CD4-positive, alpha-beta T cell treated with Interleukin-4 for 1 hour (primary cell): ENCODE measurements around the gene LY86.

Source experiments
- DNase-seq, 2 donors: peaks; one replicate each; pipeline ENCODE4 v3.0.0-alpha.2; 2020 to 2022

Gene LY86

DNA sequence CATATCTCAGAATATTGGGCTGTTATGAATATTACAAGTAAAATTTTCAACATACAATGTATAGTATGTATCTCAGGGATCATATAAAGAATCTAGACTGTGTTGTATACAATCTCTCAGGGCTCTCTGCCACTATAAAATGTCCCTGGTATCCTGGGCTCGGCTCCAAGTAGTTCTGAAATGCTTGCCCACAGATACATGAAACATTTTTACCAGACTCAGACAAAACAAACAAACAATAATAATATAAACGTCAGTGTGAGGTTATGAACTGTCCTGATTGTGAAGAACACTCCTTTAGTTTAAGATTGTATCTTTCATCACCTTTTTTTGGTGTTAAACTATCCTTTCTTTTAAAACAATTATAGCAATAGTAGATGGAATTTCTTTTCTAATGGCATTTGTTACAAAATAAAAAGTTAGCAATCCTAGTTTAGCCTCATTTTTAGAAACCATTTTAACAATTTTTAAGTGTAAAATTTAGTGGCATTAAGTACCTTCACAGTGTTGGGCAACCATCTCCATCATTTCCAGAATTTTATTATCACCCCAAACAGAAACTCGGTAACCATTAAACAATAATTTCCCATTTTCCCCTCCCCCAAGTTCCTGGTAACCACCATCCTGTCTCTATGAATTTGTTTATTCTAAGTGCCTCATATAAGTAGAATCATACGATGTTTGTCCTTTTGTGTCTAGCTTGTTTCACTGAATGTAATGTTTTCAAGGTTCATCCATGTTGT, 17.4 kb upstream of the LY86 start:
- DNase-seq: no peak

DNA sequence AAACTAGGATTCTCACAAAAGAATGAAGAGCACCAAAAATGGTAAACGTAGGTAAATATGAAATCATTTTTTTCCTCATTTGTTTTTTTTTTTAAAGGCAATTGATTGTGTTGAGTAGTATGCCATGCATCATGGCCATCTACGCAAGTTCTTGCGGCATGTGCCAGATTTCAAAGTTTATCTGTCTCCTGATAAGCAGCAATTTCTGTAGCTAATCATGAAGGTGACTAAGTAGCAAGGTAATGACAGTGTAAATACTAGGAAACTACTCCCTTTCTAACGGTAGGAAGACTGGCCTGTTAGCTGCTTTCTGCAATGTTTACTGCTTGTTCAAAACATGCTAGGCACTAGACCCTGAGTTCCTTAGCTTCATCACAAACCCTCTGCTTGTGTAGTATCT, 13.4 kb upstream of the LY86 start:
- no peak for DNase-seq

DNA sequence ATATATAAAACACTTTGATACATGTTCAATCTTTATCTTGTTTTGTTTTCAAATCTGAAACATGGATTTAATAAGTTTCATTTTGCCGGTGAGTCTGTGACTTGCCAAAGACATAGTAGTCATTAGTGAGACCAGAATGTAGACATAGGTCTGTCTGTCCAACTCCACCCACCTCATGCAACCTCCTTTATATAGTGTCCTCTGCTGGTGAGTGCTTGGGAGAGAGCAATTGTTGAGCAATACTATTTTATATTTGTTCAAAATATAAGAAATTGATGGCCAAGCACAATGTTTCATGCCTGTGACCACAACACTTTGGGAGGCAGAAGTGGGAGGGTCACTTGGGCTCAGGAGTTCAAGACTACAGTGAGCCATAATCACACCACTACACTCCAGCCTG, 10.8 kb upstream of the LY86 start:
- no peak for DNase-seq

DNA sequence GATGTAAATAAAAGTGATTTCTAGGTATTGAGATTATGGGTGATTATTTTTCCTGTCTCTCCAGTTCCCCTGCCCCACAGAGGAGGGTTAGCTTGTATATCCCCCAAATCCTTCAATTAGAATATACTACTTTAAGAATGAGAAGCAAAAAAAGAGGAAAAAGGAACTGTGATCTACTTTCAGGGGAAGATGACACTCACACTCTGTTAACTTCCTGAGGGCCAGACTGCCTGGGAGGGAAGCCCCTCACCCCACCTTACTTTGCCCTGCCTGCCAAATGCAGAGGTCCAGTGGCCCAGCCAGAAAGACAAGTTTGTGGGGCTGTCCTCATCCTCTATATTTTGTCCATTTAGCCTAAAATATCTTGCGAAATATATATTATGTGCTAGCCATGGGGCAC, 9.2 kb upstream of the LY86 start:
- DNase-seq: no peak

DNA sequence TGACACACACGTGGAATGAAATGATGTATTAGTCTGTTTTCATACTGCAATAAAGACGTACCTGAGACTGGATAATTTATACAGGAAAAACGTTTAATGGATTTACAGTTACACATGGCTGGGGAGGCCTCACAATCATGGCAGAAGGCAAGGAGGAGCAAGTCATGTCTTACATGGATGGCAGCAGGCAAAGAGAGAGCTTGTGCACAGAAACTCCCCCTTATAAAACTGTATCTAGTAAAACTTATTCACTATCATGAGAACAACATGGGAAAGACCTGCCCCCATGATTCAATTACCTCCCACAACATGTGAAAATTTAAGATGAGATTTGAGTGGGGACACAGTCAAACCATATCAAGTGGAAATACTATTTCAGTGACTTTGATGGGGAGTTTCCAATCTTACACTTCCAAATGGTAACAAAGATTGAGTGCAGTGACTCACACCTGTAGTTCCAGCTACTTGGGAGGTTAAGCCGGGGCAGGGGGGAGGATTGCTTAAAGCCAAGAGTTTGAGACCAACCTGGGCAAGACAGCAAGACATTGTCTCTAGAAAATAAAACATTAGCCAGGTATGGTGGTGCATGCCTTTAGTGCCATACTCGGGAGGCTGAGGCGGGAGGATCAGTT, 8.2 kb upstream of the LY86 start:
- DNase-seq: no peak

DNA sequence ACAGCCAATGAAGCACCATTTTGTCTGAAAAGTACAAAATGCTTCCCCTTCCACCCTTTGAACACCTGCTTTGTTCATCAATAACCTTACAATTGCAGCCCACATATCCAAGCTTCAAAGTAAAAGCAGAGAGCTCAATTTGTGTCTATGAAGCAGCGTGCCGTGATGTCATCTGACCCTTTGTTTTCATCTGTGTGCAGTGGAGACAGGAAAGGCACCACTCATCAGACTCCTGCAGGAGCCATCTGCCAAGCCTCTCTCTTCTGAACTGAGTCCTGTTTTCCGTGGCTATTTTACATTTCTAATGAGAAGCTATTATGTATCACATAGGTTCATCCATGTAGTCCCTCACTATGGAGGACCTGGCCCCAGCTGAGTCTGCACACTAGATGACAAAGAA, 7.5 kb upstream of the LY86 start:
- no peak for DNase-seq

DNA sequence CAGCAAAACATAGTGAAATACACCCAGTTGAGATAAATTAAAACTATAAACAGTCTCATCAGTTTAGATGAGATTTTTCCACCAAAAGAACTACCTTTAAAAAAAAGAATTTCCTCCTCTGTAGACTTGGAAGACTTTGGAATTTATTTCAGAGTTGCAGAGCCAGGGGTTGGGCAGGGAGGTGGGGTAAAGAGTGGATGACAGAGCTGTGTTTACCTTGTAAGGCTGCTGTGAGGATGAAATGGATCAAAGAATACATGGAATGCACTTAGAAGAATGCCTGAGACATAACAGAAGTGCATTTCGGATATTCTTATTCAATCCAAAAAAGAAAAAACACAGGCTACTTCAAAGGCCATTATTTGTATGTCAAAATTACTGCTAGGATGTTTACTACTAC, 6.4 kb upstream of the LY86 start:
- DNase-seq: no peak

DNA sequence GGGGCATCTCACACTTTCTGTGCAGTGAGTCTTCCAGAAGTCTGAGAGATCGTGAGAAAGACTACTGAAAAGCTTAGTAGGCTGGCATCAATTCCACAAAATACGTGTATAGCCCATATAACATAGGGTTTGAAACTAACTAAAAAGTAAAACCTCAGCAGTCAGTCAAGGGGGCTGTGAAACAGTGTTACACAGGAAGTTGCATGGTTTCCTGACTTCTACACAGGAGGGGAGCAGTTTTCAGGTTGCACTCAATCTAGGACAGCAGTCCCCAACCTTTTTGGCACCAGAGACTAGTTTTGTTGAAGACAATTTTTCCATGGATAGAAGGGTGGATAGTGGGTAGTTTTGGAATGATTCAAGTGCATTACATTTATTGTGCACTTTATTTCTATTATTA, 4.7 kb upstream of the LY86 start:
- DNase-seq: peak in 1 of 2 donors; percentile 14

DNA sequence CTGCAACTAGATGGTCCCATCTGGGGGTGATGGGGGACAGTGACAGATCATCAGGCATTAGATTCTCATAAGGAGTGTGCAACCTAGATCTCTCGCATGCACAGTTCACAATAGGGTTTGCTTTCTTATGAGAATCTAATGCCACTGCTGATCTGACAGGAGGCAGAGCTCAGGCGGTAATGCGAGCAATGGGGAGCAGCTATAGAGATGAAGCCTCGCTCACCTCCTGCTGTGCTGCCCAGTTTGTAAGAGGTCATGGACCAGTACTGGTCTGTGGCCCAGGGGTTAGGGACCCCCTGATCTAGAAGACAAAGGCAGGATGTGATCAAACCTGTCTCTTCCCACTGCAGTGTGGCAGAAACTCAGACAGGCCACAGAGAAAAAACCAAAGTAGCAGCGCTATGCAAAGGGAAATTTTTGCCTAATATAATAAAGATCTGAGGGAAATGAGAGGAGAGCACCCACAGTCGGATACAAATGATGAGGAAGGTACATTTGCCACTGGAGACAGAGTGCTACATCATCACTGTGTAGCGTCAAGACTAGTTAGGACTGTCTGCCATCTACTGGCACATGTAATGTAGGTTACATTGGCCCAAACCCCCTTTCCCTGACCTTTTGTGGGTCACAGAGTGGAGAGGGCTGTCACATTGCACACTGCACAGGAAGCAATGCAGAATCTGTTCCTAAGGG, 4.1 kb upstream of the LY86 start:
- no peak for DNase-seq

DNA sequence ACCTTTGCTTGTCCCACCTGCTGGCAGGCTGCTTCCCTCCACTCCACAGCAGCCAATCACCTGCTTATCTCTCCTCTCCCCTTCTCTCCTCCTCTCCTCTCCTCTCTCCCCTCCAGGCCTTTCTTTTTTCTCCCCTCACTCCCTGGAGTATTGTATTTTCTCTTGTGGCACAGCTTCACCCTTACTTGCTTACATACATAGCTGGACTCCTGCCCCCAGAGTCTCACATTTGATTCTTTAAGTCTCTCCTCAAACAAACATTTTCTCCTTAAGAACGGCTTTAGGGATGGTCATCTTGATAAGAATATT, 3.6 kb upstream of the LY86 start:
- DNase-seq: no peak

DNA sequence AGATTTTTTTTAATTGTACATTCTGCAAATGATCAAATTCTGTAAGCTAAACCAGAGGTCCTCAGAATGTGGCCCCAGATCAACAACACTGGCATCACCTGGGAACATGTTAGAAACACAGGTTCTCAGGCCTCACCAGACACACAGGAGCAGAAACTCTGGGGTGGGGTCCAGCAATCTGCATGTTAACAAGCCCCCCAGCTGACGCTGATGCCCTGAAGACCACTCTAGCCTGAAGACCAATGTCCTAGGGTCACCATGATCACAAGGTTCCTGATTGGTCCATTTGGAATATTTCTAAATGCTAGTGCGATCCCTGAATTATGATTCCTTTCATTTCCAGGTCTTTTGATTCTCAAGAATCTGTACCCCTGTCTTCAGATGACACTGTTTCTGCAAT, 2.4 kb upstream of the LY86 start:
- no peak for DNase-seq

DNA sequence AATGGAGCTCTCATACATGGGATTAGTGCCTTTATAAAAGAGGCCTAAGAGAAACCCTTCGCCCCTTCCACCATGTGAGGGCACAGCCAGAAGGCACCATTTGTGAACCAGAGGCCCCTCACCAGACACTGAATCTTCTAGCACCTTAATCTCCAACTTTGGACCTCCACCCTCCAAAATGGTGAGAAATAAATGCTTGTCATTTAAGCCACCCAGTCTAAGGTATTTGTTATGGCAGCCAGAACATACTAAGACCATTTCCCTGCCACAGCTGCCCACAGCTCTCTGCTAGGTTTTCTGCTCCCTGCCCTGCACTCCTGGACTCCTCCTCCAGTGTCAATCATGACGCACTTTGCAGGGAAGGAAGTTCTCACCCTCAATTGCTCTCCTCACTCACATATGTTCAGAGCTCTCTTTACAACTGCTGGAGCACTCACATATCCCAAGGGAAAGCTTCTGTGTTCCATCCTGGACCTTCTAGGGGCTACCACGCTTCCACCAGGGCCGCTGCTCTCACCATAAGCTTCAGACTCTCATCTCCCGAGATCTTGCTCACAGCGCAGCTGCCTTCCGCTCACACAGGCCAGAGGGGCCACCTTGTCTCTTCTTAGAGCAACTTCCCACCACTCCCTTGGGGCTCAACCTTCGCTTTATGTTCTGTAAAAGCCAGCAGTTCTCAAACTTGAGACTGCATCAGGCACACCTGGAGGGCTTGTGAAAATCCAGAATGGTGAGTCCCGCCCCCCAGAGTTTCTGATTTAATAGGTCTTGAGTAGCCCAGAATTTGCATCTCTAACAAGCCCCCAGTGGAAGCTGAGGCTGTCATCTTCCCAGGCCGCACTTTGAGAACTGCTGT, 1.6 kb upstream of the LY86 start:
- peak in 1 of 2 donors; percentile 39 for DNase-seq

DNA sequence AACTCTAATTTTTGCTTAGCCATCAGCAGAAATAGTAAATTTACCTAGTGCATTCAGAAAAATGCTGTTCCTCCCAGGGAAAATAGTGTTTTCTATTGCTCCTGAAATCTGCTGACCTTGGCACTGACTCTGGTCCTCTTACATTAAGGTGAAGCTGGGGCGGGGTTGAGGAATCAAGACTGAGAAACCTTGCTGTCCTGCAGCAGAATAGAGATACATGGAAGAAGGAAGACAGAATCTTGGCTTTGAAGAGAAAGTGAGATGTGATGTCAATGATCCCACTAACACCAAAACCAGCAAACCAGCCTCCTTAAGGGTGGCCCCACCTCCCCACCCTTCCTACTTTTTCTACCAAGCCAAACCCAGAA, 840 bp upstream of the LY86 start:
- DNase-seq: no peak

DNA sequence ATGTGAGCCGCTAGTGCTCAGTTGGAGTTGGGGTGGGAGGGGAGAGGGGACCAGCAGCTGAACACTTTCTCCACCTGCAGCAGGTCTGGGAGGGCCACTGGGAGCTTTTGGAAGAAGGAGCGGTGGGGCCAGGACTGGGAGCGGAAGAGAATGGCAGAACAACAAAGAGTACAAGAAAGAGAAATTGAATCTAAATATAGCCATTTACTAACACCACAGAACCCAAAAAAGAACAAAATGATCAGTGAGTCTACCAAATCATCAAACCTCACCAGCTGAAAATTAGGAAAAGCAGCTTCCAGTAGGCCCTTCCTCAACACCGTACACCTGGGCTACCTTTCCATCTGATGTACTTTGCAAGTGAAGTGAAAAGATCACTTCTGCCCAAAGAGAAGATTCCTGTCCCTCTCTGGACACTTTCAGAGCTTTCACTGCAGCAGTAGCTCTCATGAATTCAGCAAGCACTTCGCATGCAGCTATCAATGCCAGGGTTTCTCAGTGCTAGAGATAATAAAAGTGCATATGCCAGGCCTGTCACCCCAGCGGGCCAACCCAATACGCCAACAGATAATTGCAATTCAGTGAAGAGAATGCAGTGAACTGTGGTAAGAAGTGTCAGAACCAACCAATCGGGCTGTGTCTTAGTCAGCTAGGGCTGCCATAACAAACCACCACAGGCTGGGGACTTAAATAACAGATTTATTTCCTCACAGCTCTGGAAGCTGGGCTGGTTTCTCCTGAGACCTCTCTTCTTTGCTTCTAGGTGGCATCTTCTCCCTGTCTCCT, 597 bp downstream of the LY86 start:
- DNase-seq: no peak

DNA sequence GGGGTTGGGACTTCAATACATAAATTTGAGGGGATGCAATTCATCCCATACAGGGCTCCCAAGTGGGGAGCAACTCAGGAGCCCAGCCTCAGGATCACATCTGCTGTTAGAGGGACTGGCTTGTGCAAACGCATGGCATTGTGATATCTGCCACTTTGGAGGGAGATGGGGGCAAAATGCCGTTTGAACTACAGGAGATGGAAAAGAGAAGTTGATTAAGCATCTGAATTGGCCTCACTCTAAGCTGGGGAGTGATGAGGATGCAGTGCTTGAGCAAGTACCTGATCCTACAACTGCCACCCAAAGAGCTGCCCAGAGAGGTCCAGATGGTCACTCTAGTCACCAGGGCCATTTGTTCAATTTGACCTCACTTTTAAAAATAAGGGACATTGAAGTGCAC, 2.0 kb downstream of the LY86 start:
- no peak for DNase-seq

DNA sequence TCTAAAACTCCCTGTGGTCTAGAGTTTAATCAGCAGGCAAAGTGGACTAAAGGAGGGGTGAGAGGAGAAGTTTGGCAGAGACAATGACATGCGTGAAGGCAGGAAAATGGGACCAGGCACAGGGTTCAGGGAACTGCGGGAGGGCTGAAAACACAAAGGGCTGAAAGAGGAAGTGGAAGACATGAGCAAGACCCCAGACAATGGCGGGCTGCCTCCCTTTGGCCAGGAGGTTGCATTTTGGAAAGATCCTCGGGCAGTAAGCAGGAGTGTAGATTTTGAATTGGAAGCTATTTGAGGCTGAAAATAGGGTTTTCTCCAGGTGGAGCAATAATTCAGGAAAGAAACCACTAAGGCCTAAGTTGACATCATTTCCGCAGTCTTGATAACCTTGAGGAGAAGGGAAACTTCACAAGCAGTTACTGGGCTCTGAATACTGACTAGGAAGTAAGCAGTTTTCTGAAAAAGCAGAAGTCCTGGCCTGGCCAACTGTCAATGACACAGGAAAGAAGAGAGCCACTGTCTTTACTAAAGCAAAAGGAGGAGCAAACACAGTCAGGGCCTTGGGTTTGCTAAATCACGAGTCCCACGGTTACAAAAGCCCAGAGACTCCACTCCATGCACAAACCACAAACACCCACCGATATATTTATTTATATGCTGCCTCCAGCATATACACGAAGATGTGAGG, 3.4 kb downstream of the LY86 start:
- peak; percentile 23 to 66 for DNase-seq

DNA sequence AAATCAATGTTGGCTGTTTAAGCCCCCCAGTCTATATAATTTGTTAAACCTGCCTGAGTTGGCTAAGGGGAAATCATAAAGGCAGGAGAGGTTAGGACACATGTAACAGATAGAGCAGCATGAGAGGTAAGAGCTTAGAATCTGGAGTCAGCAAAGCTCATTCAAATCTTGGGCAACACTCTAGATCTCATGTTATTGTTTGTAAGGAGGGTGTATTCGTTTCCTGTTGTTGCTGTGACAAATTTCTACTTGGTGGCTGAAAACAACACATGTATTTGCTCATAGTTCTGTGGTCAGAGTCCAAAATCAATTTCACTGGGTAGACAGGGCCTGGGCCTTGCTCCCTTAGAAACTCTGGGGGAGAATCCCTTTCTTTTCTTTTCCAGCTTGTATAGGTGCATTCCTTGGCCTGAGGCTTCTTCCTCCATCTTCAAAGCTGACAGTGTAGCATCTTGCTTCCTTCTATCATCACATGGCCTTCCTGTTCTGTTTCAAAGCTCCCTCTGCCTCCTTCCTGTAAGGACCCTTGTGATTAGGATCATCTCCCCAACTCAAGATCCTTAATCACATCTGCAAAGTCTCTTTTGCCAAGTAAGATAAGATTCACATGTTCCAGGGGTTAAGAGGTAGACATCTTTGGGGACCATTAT, 4.4 kb downstream of the LY86 start:
- DNase-seq: no peak

DNA sequence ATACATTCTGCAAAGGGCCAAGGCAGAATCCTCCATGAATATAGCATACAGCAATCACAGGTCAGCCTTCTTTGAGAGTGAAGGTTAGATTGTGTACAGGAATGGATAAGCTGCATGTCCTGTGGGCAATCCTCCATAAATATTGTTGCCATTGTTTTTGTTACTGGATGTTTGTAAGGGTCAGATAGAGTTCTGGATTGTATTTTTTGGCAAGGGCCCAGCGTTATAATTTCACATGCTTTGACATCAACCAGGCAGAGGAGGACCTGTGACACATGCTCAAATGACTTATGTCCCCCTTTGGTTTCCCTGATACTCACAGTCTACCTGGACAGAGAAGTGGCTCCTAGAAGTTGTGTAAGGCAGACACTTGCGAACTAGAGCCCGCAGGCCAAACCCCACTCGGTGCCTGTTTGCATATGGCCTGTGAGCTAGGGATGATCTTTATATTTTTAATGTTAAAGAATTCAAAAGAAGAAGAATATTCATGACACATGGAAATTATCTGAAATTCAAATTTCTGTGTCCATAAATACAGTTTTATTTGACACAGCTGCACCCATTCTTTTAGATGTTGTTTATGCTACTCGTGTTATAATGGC, 5.4 kb downstream of the LY86 start:
- DNase-seq: no peak

DNA sequence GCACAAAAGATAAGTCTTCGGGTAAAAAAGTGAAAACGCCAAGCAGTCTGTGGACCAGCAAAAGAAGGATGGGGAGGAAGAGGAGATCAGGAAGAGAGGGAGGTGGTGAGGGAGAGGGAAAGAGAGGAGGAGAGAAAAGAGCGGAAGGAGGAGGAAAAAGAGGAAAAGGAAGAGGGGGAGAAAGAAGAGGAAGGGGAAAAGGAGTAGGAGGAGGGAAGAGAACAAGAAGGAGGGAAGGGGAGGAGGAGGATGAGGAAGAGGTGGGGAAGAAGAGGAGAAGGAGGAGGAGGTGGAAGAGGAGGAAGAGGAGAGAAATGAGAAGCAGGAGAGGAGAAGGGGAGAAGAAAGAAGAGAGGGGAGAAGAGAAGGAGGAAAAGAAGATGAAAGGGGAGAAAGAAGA, 6.5 kb downstream of the LY86 start:
- DNase-seq: no peak

DNA sequence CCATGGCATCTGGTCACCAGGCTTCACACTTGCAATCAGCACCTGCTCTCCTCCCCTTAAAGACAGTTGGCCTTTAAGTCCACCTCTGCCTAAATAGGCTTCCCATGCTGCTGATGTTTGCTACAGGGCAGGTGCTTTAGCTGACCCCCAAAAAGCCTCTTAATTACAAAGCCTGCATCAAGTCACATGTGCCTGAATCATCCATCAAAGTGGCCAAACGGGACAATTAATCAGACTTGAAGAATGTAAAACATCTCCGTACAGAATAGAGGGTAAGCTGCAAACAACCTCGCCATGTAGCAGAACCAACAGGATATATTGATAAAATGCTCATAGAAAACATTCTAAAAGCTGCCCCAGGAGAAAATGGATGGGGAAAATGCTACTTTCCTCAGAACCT, 7.4 kb downstream of the LY86 start:
- DNase-seq: no peak
